Astrocyte of the spinal cord (primary cell): ENCODE data around the gene VARS1.
"Not testable (repeated sequence)": the region's sequence is repeated elsewhere in the genome, so short reads cannot be mapped to it uniquely, and the experiment has no call there.

Source experiments
- DNase-seq: peaks from one replicate; pipeline ENCODE4 v3.0.0; 2011; ENCODE audit warnings: low read depth, low spot score
- H3K4me3 ChIP-seq: 2 replicates; pipeline ENCODE4 v1.5.1; 2011; ENCODE audit warnings: low read depth, mild to moderate bottlenecking, low read length, moderate library complexity
- in situ Hi-C: cut with HindIII; loops from 2 replicates; pipeline ENCODE4 v1.10.0; 2017; ENCODE audit warnings: low sequenced_read_pairs
- TF ChIP-seq, protein P1 (sequence below): IDR thresholded peaks from 2 replicates; pipeline ENCODE4 v1.5.1; 2012; ENCODE audit warnings: low read depth, mild to moderate bottlenecking, low read length, inconsistent platforms

VARS1 gene

GRCh38 chr6:31821301-31822035 lies 25.9 kb upstream of the VARS1 start:
- in situ Hi-C loops: no loop called here
- H3K4me3 ChIP-seq: peak overlapping the region; percentile 58
- TF ChIP-seq, protein P1, sequence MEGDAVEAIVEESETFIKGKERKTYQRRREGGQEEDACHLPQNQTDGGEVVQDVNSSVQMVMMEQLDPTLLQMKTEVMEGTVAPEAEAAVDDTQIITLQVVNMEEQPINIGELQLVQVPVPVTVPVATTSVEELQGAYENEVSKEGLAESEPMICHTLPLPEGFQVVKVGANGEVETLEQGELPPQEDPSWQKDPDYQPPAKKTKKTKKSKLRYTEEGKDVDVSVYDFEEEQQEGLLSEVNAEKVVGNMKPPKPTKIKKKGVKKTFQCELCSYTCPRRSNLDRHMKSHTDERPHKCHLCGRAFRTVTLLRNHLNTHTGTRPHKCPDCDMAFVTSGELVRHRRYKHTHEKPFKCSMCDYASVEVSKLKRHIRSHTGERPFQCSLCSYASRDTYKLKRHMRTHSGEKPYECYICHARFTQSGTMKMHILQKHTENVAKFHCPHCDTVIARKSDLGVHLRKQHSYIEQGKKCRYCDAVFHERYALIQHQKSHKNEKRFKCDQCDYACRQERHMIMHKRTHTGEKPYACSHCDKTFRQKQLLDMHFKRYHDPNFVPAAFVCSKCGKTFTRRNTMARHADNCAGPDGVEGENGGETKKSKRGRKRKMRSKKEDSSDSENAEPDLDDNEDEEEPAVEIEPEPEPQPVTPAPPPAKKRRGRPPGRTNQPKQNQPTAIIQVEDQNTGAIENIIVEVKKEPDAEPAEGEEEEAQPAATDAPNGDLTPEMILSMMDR: no peak
- no peak for DNase-seq

GRCh38 chr6:31820399-31820798 lies 24.8 kb upstream of the VARS1 start:
- in situ Hi-C loops, H3K4me3 ChIP-seq, DNase-seq: not testable (repeated sequence)

- TF ChIP-seq, protein P1: no peak
- no peak overlapping the region for H3K4me3 ChIP-seq
- in situ Hi-C loops: no loop called here
- no peak for DNase-seq
These were observed 24.3 kb upstream of the VARS1 start for GRCh38 chr6:31819871-31820299.

- DNase-seq, in situ Hi-C loops: not testable (repeated sequence)
- H3K4me3 ChIP-seq: peak overlapping the region; percentile 41
These were observed 22.5 kb upstream of the VARS1 start for GRCh38 chr6:31817929-31818511.

- DNase-seq, in situ Hi-C loops: not testable (repeated sequence)
- H3K4me3 ChIP-seq: peak overlapping the region; percentile 41
These were observed 21.8 kb upstream of the VARS1 start for GRCh38 chr6:31817133-31817928.

- DNase-seq: peak; percentile 97
- peak within 1 kb of the TSS; percentile 62 for H3K4me3 ChIP-seq
- TF ChIP-seq, protein P1: no peak
- in situ Hi-C loops: no loop called here
These were observed 19.7 kb upstream of the VARS1 start, which contains the start of the genes HSPA1A and HSPA1L for GRCh38 chr6:31815025-31815838. Gene HSPA1A, plus strand, starts transcription at chr6:31815543. Its CDS starts 214 bp downstream, at chr6:31815757. Gene HSPA1L, minus strand, starts transcription at chr6:31815283. Its CDS starts 3,311 bp downstream, at chr6:31811972.

- H3K4me3 ChIP-seq: peak overlapping the region; percentile 62
- DNase-seq: peak; percentile 98
- in situ Hi-C loops: no loop called here
- TF ChIP-seq, protein P1: no peak
These were observed 19.1 kb upstream of the VARS1 start for GRCh38 chr6:31814677-31815024.
